Tibial nerve (tissue), 4 donors: ENCODE results near the gene TMEM59.

Experiments used
- EP300 ChIP-seq, 2 donors: sonication (generic); formaldehyde crosslinking; IDR thresholded peaks; one replicate each; pipeline ENCODE4 v1.6.1; 2017; ENCODE audit warnings: antibody characterized with exemption in 2 of 2, mild to moderate bottlenecking in 1 of 2
- POLR2A ChIP-seq, 2 donors: fragments of 450-650 bp; IDR thresholded peaks; one replicate each; pipeline ENCODE4 v1.6.1; 2017; ENCODE audit warnings: antibody characterized with exemption in 2 of 2, mild to moderate bottlenecking in 2 of 2, moderate library complexity in 2 of 2
- TF ChIP-seq, protein P1 (sequence below), 5 experiments: fragments of 200-600 bp in 3 of 5; fragments of 450-650 bp in 2 of 5; sonication (generic) in 3 of 5; IDR thresholded peaks; one replicate each; pipeline ENCODE4 v1.5.1; 2016 to 2019; ENCODE audit warnings: antibody characterized with exemption in 5 of 5, mild to moderate bottlenecking in 3 of 5, moderate library complexity in 2 of 5

- TF ChIP-seq, protein P1, sequence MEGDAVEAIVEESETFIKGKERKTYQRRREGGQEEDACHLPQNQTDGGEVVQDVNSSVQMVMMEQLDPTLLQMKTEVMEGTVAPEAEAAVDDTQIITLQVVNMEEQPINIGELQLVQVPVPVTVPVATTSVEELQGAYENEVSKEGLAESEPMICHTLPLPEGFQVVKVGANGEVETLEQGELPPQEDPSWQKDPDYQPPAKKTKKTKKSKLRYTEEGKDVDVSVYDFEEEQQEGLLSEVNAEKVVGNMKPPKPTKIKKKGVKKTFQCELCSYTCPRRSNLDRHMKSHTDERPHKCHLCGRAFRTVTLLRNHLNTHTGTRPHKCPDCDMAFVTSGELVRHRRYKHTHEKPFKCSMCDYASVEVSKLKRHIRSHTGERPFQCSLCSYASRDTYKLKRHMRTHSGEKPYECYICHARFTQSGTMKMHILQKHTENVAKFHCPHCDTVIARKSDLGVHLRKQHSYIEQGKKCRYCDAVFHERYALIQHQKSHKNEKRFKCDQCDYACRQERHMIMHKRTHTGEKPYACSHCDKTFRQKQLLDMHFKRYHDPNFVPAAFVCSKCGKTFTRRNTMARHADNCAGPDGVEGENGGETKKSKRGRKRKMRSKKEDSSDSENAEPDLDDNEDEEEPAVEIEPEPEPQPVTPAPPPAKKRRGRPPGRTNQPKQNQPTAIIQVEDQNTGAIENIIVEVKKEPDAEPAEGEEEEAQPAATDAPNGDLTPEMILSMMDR (IDR thresholded peaks at IDR 0.05), result no peak
- TF ChIP-seq EP300 (IDR thresholded peaks at IDR 0.05) (no peak), POLR2A (IDR thresholded peaks at IDR 0.05) (no peak)
Measured at GRCh38 chr1:54008876-54009275, 44.1 kb downstream of the TMEM59 start.
